IMR-90 (cell line): ENCODE measurements around the gene FEM1B. TPM values are rescaled to one million over a fixed set of nuclear protein-coding genes. Genes with fewer than 3 reads are reported as not detected.

Experiments
- ATAC-seq: fragments of 200-7000 bp; cut with Tn5 transposase; 2 replicates; pipeline ENCODE4 v1.9.1; 2020; ENCODE audit warnings: low read depth, mild to moderate bottlenecking, moderate library complexity
- BruUV-seq: library from RNA; stranded (reverse); fragments of 400-500 nt; replicated peaks from 2 replicates; lab custom pipeline; 2021; lab: Mats Ljungman, UMichigan
- CTCF ChIA-PET: fragments of 300-600 bp; formaldehyde crosslinking; extraction: SDS; loops from one replicate; lab custom pipeline; 2021; ENCODE audit warnings: antibody characterized with exemption; lab: Yijun Ruan, JAX
- POLR2A ChIA-PET: fragments of 300-600 bp; sonication (Branson Sonifier 250); formaldehyde crosslinking; loops from one replicate; lab custom pipeline; 2022; ENCODE audit warnings: antibody characterized with exemption; ENCODE audit not compliant: unreplicated experiment; lab: Charles Lee
- DNase-seq: peaks from one replicate; pipeline ENCODE4 v3.0.0; 2013
- H2AFZ ChIP-seq: replicated peaks from 2 replicates; pipeline ENCODE3; 2013; ENCODE audit warnings: low read length, mild to moderate bottlenecking; ENCODE audit not compliant: poor library complexity
- H2AK5ac ChIP-seq: 2 replicates; pipeline ENCODE4 v1.6.1; 2013; ENCODE audit warnings: low read depth, low read length, inconsistent platforms
- H2AK9ac ChIP-seq: replicated peaks from 2 replicates; pipeline ENCODE3; 2013; ENCODE audit warnings: mild to moderate bottlenecking, low read depth, low read length, moderate library complexity; ENCODE audit not compliant: poor library complexity
- H2BK120ac ChIP-seq: 2 replicates; pipeline ENCODE4 v1.6.1; 2013; ENCODE audit warnings: low read depth, low read length, inconsistent platforms
- H2BK15ac ChIP-seq: 3 replicates; pipeline ENCODE4 v1.6.1; 2013; ENCODE audit warnings: low read depth, low read length, inconsistent platforms
- H2BK20ac ChIP-seq: 2 replicates; pipeline ENCODE4 v1.6.1; 2013; ENCODE audit warnings: low read depth, mild to moderate bottlenecking, inconsistent platforms, low read length, moderate library complexity
- H2BK5ac ChIP-seq: 2 replicates; pipeline ENCODE4 v1.6.1; 2013; ENCODE audit warnings: mild to moderate bottlenecking, low read depth, low read length, inconsistent platforms; ENCODE audit not compliant: poor library complexity, severe bottlenecking
- H3K14ac ChIP-seq: replicated peaks from 2 replicates; pipeline ENCODE4 v1.6.1; 2013; ENCODE audit warnings: low read depth, low read length, inconsistent platforms
- H3K18ac ChIP-seq: 2 replicates; pipeline ENCODE4 v1.6.1; 2013; ENCODE audit warnings: low read depth, low read length, control low read depth
- H3K23ac ChIP-seq: 2 replicates; pipeline ENCODE4 v1.6.1; 2013; ENCODE audit warnings: low read depth, low read length, inconsistent platforms
- H3K27ac ChIP-seq: 2 replicates; pipeline ENCODE4 v1.5.1; 2013; ENCODE audit warnings: mild to moderate bottlenecking, control low read depth, low read length; ENCODE audit not compliant: insufficient read depth
- H3K27me3 ChIP-seq: 2 replicates; pipeline ENCODE4 v1.6.1; 2013; ENCODE audit warnings: low read length; ENCODE audit not compliant: control insufficient read depth, insufficient read depth
- H3K36me3 ChIP-seq: 2 replicates; pipeline ENCODE4 v1.6.1; 2013; ENCODE audit warnings: low read length, mixed read lengths; ENCODE audit not compliant: control insufficient read depth, insufficient read depth
- H3K4ac ChIP-seq: 2 replicates; pipeline ENCODE4 v1.6.1; 2013; ENCODE audit warnings: low read depth, low read length, inconsistent platforms
- H3K4me1 ChIP-seq: 2 replicates; pipeline ENCODE4 v1.6.1; 2013; ENCODE audit warnings: low read length, mixed read lengths; ENCODE audit not compliant: control insufficient read depth, insufficient read depth
- H3K4me2 ChIP-seq: 2 replicates; pipeline ENCODE4 v1.6.1; 2013; ENCODE audit warnings: low read depth, mild to moderate bottlenecking, control low read depth, low read length, moderate library complexity
- H3K4me3 ChIP-seq: 2 replicates; pipeline ENCODE4 v1.5.1; 2013; ENCODE audit warnings: low read depth, mild to moderate bottlenecking, control low read depth, low read length, moderate library complexity; ENCODE audit not compliant: insufficient read depth
- H3K56ac ChIP-seq: 2 replicates; pipeline ENCODE4 v1.6.1; 2013; ENCODE audit warnings: low read length, inconsistent platforms; ENCODE audit not compliant: insufficient read depth; ENCODE audit errors: extremely low read depth
- H3K79me1 ChIP-seq, 2 experiments: 2 replicates each; pipeline ENCODE4 v1.6.1; 2013; ENCODE audit warnings: low read length in 2 of 2, inconsistent platforms in 1 of 2, low read depth in 1 of 2
- H3K9ac ChIP-seq: 2 replicates; pipeline ENCODE4 v1.6.1; 2013; ENCODE audit warnings: low read depth, low read length, control low read depth
- H3K9me1 ChIP-seq: 2 replicates; pipeline ENCODE4 v1.6.1; 2013; ENCODE audit warnings: low read length, inconsistent platforms; ENCODE audit not compliant: insufficient read depth
- H3K9me3 ChIP-seq: 2 replicates; pipeline ENCODE4 v1.6.1; 2013; ENCODE audit warnings: low read length; ENCODE audit not compliant: control insufficient read depth, insufficient read depth
- H4K20me1 ChIP-seq: 2 replicates; pipeline ENCODE4 v1.6.1; 2013; ENCODE audit warnings: low read length, inconsistent platforms; ENCODE audit not compliant: insufficient read depth
- H4K5ac ChIP-seq: 2 replicates; pipeline ENCODE4 v1.6.1; 2013; ENCODE audit warnings: mild to moderate bottlenecking, low read depth, low read length, control low read depth
- H4K8ac ChIP-seq, 2 experiments: 2 replicates each; pipeline ENCODE4 v1.6.1; 2013; ENCODE audit warnings: low read depth in 2 of 2, low read length in 2 of 2, control low read depth in 1 of 2, inconsistent platforms in 1 of 2
- H4K91ac ChIP-seq: 2 replicates; pipeline ENCODE4 v1.6.1; 2013; ENCODE audit warnings: low read depth, low read length, inconsistent platforms; ENCODE audit not compliant: insufficient read depth
- BHLHE40 ChIP-seq: fragments of 150-350 bp; IDR thresholded peaks from 2 replicates; pipeline ENCODE4 v1.6.1; 2016; ENCODE audit warnings: mild to moderate bottlenecking, low read depth, low read length
- CEBPB ChIP-seq: IDR thresholded peaks from 2 replicates; pipeline ENCODE4 v1.6.1; 2012; ENCODE audit warnings: low read depth, low read length, improper control_type of control experiment
- CHD1 ChIP-seq: IDR thresholded peaks from 2 replicates; pipeline ENCODE4 v1.6.1; 2012; ENCODE audit warnings: low read depth, low read length, improper control_type of control experiment
- MXI1 ChIP-seq: IDR thresholded peaks from 2 replicates; pipeline ENCODE4 v1.6.1; 2012; ENCODE audit warnings: low read depth, mild to moderate bottlenecking, low read length, moderate library complexity, borderline replicate concordance
- RAD21 ChIP-seq: IDR thresholded peaks from 2 replicates; pipeline ENCODE4 v1.6.1; 2012; ENCODE audit warnings: low read length, improper control_type of control experiment
- SMC3 ChIP-seq: fragments of 150-350 bp; IDR thresholded peaks from 2 replicates; pipeline ENCODE4 v1.6.1; 2016; ENCODE audit warnings: low read depth, mild to moderate bottlenecking, antibody characterized with exemption, low read length, moderate library complexity
- WGBS, 2 experiments: methylation state at CpG; one replicate each; pipeline versions ENCODE4 v1.1.5 to v1.1.7; 2013; ENCODE audit warnings: missing lambda C conversion rate in 2 of 2; ENCODE audit not compliant: insufficient read length in 1 of 2; ENCODE audit errors: extremely low coverage in 2 of 2; 5-methylcytosine and 5-hydroxymethylcytosine counted together
- dilution Hi-C: fragments of 300-500 bp; cut with HindIII; formaldehyde crosslinking; loops from one replicate; pipeline ENCODE4 v1.14.3; 2018; ENCODE audit warnings: low sequenced_read_pairs; ENCODE audit not compliant: unreplicated experiment
- in situ Hi-C: fragments of 300-500 bp; cut with MboI; formaldehyde crosslinking; loops from 3 replicates; pipeline ENCODE4 v1.14.3; 2019; ENCODE audit warnings: low sequenced_read_pairs, inconsistent platforms, mixed read lengths
- intact Hi-C: fragments of 100-400 bp; cut with micrococcal nuclease; formaldehyde crosslinking; loops from 2 replicates; pipeline ENCODE4 v1.10.0; 2022
- polyA plus RNA-seq, 3 experiments: library from polyadenylated mRNA; depleted of rRNA; stranded (reverse); fragments of >200 nt; gene quantifications; 2 replicates each; pipeline ENCODE4 v1.2.3, GENCODE V29; 2012; ENCODE audit warnings: low replicate concordance in 1 of 3
- total RNA-seq: library from RNA; depleted of rRNA; stranded (reverse); fragments of >200 nt; gene quantifications from 2 replicates; pipeline ENCODE4 v1.2.3, GENCODE V29; 2012
- TF ChIP-seq, protein P1 (sequence below): fragments of 150-350 bp; IDR thresholded peaks from 2 replicates; pipeline ENCODE4 v1.6.1; 2016; ENCODE audit warnings: low read depth, mild to moderate bottlenecking, low read length, moderate library complexity, borderline replicate concordance

The FEM1B gene
- total and polyA plus RNA-seq, 2 of the 4 experiments (the other 2 are of a cell fraction), result 16.9 to 51.4 TPM

DNA sequence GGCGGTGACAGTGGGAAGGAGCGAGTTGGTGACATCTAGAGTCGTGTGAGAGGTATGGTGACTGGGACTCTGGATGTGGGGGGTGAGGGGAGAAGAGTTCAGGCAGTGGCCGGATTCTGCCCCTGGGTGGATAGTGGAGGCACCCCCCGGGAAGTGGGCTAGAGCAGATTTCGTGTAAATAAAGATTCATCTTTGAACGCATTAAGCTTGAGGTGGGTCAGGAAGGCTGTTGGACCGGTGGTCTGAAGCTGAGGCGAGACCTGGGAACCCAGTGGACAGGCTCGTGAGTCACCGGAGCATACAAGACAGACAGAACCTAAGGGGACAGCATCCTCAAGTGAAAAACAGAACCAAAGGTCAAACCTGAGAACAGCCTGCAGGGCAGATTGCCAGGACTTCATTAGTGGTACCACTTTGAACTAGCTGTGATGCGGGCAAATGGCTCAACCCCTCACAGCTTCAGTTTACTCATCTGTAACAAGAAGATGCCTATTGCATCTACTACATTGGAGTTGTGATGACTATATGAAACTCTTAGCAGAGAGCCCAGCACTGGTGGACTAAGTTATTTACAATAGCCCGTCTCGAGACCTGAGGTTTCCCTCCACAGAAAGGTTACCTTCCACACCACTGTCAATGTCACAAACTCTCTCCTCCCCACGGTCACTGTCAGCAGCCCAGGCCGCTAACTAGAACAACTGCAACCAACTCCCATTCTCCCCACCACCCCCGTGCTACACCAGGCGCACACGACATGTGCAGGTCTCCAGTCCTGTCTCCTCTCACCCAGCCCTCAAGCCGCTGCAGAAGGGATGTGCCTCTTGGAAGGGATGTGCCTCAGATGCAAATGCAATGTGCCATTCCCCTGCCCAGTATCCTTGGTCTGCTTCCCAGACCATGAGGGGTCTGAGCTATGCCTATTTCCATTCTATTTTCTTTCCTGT lies 47.1 kb upstream of the FEM1B start:
- H2BK20ac ChIP-seq, result no peak overlapping the region
- no TSS peak for BruUV-seq
- peak overlapping the region; percentile 15 to 79; a peak in 2 of 4 replicates for H4K8ac ChIP-seq
- H3K9me1 ChIP-seq, result peaks cover 20% of the 10 kb centered on the region
- H4K5ac ChIP-seq, result peak overlapping the region; percentile 14; the same call in 1 of the 2 replicates
- WGBS, 2 experiments, result 66% methylated on average over 11 of the region's 20 CpGs; no CpG with 5 or more reads in 1 of the 2 experiments
- H3K36me3 ChIP-seq, result no peaks in the 10 kb centered on the region
- H3K4me3 ChIP-seq, result peak overlapping the region; percentile 78
- peak overlapping the region; percentile 49; the same call in 1 of the 2 replicates for H3K18ac ChIP-seq
- TF ChIP-seq, protein P1, sequence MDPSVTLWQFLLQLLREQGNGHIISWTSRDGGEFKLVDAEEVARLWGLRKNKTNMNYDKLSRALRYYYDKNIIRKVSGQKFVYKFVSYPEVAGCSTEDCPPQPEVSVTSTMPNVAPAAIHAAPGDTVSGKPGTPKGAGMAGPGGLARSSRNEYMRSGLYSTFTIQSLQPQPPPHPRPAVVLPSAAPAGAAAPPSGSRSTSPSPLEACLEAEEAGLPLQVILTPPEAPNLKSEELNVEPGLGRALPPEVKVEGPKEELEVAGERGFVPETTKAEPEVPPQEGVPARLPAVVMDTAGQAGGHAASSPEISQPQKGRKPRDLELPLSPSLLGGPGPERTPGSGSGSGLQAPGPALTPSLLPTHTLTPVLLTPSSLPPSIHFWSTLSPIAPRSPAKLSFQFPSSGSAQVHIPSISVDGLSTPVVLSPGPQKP, result no peak
- TF ChIP-seq CHD1 (no peak), SMC3 (no peak), MXI1 (no peak), CEBPB (no peak), RAD21 (no peak), BHLHE40 (no peak)
- DNase-seq (peak; percentile 10), ATAC-seq (no peak)
- ChIA-PET CTCF (no interaction called here), POLR2A (no interaction called here)
- peak overlapping the region; percentile 78 for H3K4me2 ChIP-seq
- peak overlapping the region; percentile 69; the same call in 1 of the 2 replicates for H3K23ac ChIP-seq
- peak overlapping the region; percentile 67; the same call in 1 of the 2 replicates for H3K27ac ChIP-seq
- peak overlapping the region; percentile 83 for H2AK9ac ChIP-seq
- peak overlapping the region; percentile 100 for H2AFZ ChIP-seq
- dilution Hi-C loops, result no loop called here
- in situ Hi-C loops, result no loop called here
- no peaks in the 10 kb centered on the region for H3K9me3 ChIP-seq
- H3K27me3 ChIP-seq, result no peaks in the 10 kb centered on the region
- peak overlapping the region; percentile 38; the same call in 1 of the 2 replicates for H2AK5ac ChIP-seq
- peak overlapping the region; percentile 83 for H3K4ac ChIP-seq
- peak overlapping the region; percentile 70 for H3K9ac ChIP-seq
- H4K91ac ChIP-seq, result no peak overlapping the region; the same call in 1 of the 2 replicates
- peak overlapping the region; percentile 61; the same call in 1 of the 3 replicates for H2BK15ac ChIP-seq
- H3K56ac ChIP-seq, result no peak overlapping the region
- peaks cover 8% of the 10 kb centered on the region for H3K4me1 ChIP-seq
- peaks cover 14 to 36% of the 10 kb centered on the region in 2 experiments for H3K79me1 ChIP-seq
- intact Hi-C loops, result no loop called here
- H4K20me1 ChIP-seq, result peaks cover 7% of the 10 kb centered on the region; the same call in 1 of the 2 replicates
- peak overlapping the region; percentile 68 for H2BK5ac ChIP-seq
- H2BK120ac ChIP-seq, result peak overlapping the region; percentile 53; the same call in 1 of the 2 replicates
- H3K14ac ChIP-seq, result peak overlapping the region; percentile 82; the same call in 1 of the 2 replicates
